Liver (tissue), 3 donors: ENCODE measurements around the gene MAD2L1BP.

ENCODE experiments used
- HNF4A ChIP-seq, 2 donors: conservative IDR thresholded peaks; 2 replicates each; pipeline ENCODE4 v1.6.1; 2016; ENCODE audit warnings: antibody characterized with exemption in 2 of 2, mild to moderate bottlenecking in 2 of 2
- JUND ChIP-seq, 2 donors: IDR thresholded peaks; 2 replicates each; pipeline ENCODE4 v1.6.1; 2016; ENCODE audit warnings: antibody characterized with exemption in 2 of 2
- NR2F2 ChIP-seq: IDR thresholded peaks from 2 replicates; pipeline ENCODE4 v1.6.1; 2016; ENCODE audit warnings: antibody characterized with exemption
- RAD21 ChIP-seq, 2 donors: IDR thresholded peaks; 2 replicates each; pipeline ENCODE4 v1.6.1; 2016; ENCODE audit warnings: antibody characterized with exemption in 2 of 2, mild to moderate bottlenecking in 2 of 2
- RXRA ChIP-seq, 2 donors: IDR thresholded peaks; 2 replicates each; pipeline ENCODE4 v1.6.1; 2017 to 2018; ENCODE audit warnings: antibody characterized with exemption in 2 of 2, mild to moderate bottlenecking in 1 of 2
- SP1 ChIP-seq: IDR thresholded peaks from 2 replicates; pipeline ENCODE4 v1.6.1; 2018; ENCODE audit warnings: antibody characterized with exemption, mild to moderate bottlenecking
- YY1 ChIP-seq: IDR thresholded peaks from 2 replicates; pipeline ENCODE4 v1.6.1; 2016; ENCODE audit warnings: antibody characterized with exemption, mild to moderate bottlenecking
- TF ChIP-seq, protein P1 (sequence below): fragments of 150-350 bp; IDR thresholded peaks from 2 replicates; pipeline ENCODE4 v1.5.1; 2017; ENCODE audit warnings: improper control_type of control experiment, low read depth, low read length; ENCODE audit not compliant: missing input control
- TF ChIP-seq, protein P2 (sequence below): IDR thresholded peaks from 2 replicates; pipeline ENCODE4 v1.6.1; 2016; ENCODE audit warnings: antibody characterized with exemption, mild to moderate bottlenecking
- TF ChIP-seq, protein P3 (sequence below): IDR thresholded peaks from 2 replicates; pipeline ENCODE4 v1.6.1; 2016; ENCODE audit warnings: antibody characterized with exemption
- donor health status: healthy.
- donor health status: healthy.

DNA sequence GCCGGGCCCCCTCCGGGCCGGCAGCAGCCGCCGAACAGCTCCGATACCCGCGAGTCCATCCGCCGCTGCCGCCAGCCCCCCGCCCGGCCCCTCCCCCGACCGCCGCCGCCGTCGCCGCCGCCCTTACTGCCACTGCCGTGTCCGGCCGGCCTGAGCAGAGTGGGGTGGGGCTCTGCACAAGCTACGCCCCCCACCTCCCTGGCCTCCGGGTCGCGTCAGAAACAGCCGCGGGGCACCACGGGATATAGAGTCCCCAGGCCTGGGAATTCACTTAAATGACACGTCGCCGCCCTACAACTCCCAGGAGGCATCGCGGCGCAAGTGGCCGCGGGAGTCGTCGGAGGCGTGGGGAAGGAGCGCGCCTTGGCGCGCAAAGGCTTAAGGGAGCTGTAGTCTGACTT is 6.5 kb upstream of the MAD2L1BP start, which contains the start of gene GTPBP2:
- no peak for TF ChIP-seq YY1
- TF ChIP-seq, protein P1, sequence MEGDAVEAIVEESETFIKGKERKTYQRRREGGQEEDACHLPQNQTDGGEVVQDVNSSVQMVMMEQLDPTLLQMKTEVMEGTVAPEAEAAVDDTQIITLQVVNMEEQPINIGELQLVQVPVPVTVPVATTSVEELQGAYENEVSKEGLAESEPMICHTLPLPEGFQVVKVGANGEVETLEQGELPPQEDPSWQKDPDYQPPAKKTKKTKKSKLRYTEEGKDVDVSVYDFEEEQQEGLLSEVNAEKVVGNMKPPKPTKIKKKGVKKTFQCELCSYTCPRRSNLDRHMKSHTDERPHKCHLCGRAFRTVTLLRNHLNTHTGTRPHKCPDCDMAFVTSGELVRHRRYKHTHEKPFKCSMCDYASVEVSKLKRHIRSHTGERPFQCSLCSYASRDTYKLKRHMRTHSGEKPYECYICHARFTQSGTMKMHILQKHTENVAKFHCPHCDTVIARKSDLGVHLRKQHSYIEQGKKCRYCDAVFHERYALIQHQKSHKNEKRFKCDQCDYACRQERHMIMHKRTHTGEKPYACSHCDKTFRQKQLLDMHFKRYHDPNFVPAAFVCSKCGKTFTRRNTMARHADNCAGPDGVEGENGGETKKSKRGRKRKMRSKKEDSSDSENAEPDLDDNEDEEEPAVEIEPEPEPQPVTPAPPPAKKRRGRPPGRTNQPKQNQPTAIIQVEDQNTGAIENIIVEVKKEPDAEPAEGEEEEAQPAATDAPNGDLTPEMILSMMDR: no peak
- no peak for TF ChIP-seq JUND (IDR thresholded peaks at IDR 0.05)
- no peak for TF ChIP-seq HNF4A (conservative IDR thresholded peaks at IDR 0.05)
- TF ChIP-seq, protein P2, sequence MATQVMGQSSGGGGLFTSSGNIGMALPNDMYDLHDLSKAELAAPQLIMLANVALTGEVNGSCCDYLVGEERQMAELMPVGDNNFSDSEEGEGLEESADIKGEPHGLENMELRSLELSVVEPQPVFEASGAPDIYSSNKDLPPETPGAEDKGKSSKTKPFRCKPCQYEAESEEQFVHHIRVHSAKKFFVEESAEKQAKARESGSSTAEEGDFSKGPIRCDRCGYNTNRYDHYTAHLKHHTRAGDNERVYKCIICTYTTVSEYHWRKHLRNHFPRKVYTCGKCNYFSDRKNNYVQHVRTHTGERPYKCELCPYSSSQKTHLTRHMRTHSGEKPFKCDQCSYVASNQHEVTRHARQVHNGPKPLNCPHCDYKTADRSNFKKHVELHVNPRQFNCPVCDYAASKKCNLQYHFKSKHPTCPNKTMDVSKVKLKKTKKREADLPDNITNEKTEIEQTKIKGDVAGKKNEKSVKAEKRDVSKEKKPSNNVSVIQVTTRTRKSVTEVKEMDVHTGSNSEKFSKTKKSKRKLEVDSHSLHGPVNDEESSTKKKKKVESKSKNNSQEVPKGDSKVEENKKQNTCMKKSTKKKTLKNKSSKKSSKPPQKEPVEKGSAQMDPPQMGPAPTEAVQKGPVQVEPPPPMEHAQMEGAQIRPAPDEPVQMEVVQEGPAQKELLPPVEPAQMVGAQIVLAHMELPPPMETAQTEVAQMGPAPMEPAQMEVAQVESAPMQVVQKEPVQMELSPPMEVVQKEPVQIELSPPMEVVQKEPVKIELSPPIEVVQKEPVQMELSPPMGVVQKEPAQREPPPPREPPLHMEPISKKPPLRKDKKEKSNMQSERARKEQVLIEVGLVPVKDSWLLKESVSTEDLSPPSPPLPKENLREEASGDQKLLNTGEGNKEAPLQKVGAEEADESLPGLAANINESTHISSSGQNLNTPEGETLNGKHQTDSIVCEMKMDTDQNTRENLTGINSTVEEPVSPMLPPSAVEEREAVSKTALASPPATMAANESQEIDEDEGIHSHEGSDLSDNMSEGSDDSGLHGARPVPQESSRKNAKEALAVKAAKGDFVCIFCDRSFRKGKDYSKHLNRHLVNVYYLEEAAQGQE: peak; percentile 8
- no peak for TF ChIP-seq RAD21 (IDR thresholded peaks at IDR 0.05)
- peak; percentile 49 for TF ChIP-seq SP1
- TF ChIP-seq, protein P3, sequence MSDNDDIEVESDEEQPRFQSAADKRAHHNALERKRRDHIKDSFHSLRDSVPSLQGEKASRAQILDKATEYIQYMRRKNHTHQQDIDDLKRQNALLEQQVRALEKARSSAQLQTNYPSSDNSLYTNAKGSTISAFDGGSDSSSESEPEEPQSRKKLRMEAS: no peak
- peak in 1 of 2 donors; percentile 32 for TF ChIP-seq RXRA (IDR thresholded peaks at IDR 0.05)
- TF ChIP-seq NR2F2: no peak
